ENCODE results near the gene RB1. TPM values are rescaled to one million over a fixed set of nuclear protein-coding genes. Genes with fewer than 3 reads are reported as not detected.

RB1 gene
- total and polyA plus RNA-seq, 12 donors, result 10.4 to 78.0 (median 45.7) TPM

GRCh38 chr13:48478391-48478790 lies 174.8 kb downstream of the RB1 start:
- H3K36me3 ChIP-seq (replicated peaks in 1 of 2), result no peaks in the 10 kb centered on the region
- TF ChIP-seq POLR2A (IDR thresholded peaks at IDR 0.05), result no peak
- TF ChIP-seq CTCF (IDR thresholded peaks at IDR 0.05), result no peak
- no peak overlapping the region for H3K4me3 ChIP-seq
- 47 to 62% (median 55%) methylated on average over 1 of the region's 1 CpG for WGBS, 4 donors
- H3K4me1 ChIP-seq (replicated peaks in 1 of 2), result peaks cover 11 to 17% of the 10 kb centered on the region in 2 donors
- intact Hi-C loops (cut with DNase I), result no loop called here
- DNase-seq, result no peak
- no peaks in the 10 kb centered on the region for H3K9me3 ChIP-seq (replicated peaks in 1 of 3)
- H3K27ac ChIP-seq, result no peak overlapping the region
- H3K27me3 ChIP-seq, result no peaks in the 10 kb centered on the region

- WGBS, 4 donors, result 93 to 99% (median 98%) methylated on average over 3 of the region's 3 CpGs
- H3K4me1 ChIP-seq (replicated peaks in 1 of 2), result peaks cover 11 to 24% of the 10 kb centered on the region in 2 donors
- intact Hi-C loops (cut with DNase I), result no loop called here
- H3K27ac ChIP-seq, result no peak overlapping the region
- H3K36me3 ChIP-seq (replicated peaks in 1 of 2), result no peaks in the 10 kb centered on the region
- no peak overlapping the region for H3K4me3 ChIP-seq
- TF ChIP-seq POLR2A (IDR thresholded peaks at IDR 0.05), result no peak
- TF ChIP-seq CTCF (IDR thresholded peaks at IDR 0.05), result no peak
- H3K9me3 ChIP-seq (replicated peaks in 1 of 3), result no peaks in the 10 kb centered on the region
- no peaks in the 10 kb centered on the region for H3K27me3 ChIP-seq
- no peak for DNase-seq
Observed at GRCh38 chr13:48483575-48483974, 180.0 kb downstream of the RB1 start.

- Histone ChIP-seq H3K27ac (no peak overlapping the region), H3K27me3 (no peaks in the 10 kb centered on the region), H3K4me1 (replicated peaks in 1 of 2) (peaks cover 11 to 24% of the 10 kb centered on the region in 2 donors), H3K9me3 (replicated peaks in 1 of 3) (no peaks in the 10 kb centered on the region), H3K4me3 (no peak overlapping the region), H3K36me3 (replicated peaks in 1 of 2) (no peaks in the 10 kb centered on the region)
- no peak for DNase-seq
- intact Hi-C loops (cut with DNase I), result no loop called here
- WGBS, 4 donors, result 71 to 94% (median 91%) methylated on average over 3 of the region's 3 CpGs
- TF ChIP-seq POLR2A (IDR thresholded peaks at IDR 0.05) (no peak), CTCF (IDR thresholded peaks at IDR 0.05) (no peak)
Observed at GRCh38 chr13:48485432-48485831, 181.9 kb downstream of the RB1 start.

- TF ChIP-seq POLR2A (IDR thresholded peaks at IDR 0.05) (no peak), CTCF (IDR thresholded peaks at IDR 0.05) (no peak)
- no peak overlapping the region for H3K4me3 ChIP-seq
- no peaks in the 10 kb centered on the region for H3K36me3 ChIP-seq (replicated peaks in 1 of 2)
- H3K4me1 ChIP-seq (replicated peaks in 1 of 2), result peaks cover 3 to 20% of the 10 kb centered on the region in 2 donors
- DNase-seq, result no peak
- no peak overlapping the region for H3K27ac ChIP-seq
- intact Hi-C loops (cut with DNase I), result no loop called here
- H3K9me3 ChIP-seq (replicated peaks in 1 of 3), result no peaks in the 10 kb centered on the region
- H3K27me3 ChIP-seq, result no peaks in the 10 kb centered on the region
Observed at GRCh38 chr13:48486362-48486761, 182.8 kb downstream of the RB1 start.
